GM21717 (cell line): ENCODE data around the gene DNER.

Experiments used
- ATAC-seq: cut with Tn5 transposase; IDR thresholded peaks from one replicate; pipeline ENCODE4 v1.9.1; 2021; ENCODE audit warnings: mild to moderate bottlenecking, moderate library complexity; ENCODE audit not compliant: unreplicated experiment

Gene DNER

DNA sequence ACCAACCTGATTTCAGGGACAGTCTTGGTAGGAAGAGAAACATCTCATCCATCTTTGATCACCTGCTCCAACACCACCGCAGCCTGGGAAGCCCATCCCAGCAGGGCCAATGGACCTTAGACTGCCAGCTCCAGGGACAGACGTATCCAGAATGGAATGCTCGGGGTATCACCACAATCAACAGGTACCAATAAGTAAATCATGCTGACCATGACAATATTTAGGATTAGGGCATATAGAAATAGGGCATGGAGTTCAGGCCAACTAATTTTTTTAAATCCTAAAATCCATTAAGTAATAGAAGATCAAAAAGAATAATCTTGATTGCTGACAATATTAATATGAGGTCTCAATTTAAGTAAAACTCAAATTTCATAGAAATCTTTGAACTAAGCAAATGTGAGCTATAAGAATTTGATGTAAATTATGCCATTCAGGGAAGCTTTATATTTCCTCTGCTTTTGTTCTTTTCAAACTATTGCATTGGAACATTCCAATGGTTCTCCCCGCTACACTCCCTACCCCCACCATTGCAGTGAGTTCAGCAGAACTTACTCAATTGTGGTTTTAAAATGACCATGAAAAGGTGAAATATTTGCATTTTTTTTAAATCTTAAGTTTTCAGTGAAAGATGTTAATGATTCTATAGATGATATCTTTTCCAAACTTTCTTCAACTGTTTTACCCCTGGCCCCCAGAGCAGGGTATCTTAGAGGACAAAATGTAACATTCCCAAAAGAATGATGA lies 138.6 kb downstream of the DNER start:
- ATAC-seq, result no peak

DNA sequence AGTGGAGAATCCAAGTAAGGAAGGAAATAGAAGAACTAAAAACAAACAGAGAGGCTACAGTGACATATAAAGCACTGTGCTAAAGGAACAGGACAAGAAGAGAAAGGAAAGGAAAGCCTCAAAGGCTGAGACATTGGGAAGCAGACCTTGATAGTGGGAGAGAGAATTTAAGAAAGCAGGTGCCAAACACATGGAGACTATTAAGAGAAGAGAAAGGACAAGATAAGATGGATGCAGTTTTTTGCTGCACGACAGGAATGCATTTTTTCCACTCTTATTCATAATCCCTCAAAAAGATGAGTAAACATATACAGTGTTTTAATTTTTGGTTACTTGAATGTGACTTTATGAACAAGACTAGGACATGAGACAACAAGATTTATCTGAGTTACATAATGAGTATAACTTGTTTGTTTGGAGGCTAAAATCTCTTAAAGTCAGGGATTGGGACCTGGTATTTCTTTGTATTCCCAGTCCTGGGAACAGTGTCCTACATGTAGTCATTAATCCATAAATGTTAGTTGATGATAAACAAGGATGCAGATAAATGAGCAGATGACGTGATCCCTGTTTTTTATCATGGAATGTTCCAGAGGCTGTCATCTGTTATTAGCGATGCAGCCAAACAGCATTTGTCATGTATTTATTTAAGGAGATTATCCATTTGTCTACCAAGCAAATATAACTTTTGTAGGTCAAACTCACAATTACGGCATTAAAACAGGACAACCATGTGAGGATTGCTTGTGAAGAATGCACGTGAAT lies 141.7 kb downstream of the DNER start:
- ATAC-seq, result no peak

DNA sequence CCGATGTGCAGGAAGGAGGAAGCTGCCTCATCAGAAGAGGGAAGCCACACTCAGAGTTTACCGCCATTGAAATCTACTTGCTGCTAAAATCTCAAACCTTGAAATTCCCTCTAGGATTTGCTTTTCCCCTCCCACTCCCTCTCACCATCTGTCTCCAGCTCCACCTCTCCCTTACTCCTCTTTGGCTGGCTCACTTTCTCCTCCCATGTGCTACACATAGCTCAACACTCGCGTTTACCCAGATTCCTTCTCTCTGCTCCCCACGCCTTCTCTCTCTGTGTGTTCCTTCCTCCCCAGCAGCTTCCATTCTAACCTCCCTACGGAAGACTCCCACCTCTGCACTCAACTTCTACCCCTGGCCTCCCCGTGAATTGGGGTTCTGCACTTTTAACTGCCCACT lies 143.1 kb downstream of the DNER start:
- no peak for ATAC-seq

DNA sequence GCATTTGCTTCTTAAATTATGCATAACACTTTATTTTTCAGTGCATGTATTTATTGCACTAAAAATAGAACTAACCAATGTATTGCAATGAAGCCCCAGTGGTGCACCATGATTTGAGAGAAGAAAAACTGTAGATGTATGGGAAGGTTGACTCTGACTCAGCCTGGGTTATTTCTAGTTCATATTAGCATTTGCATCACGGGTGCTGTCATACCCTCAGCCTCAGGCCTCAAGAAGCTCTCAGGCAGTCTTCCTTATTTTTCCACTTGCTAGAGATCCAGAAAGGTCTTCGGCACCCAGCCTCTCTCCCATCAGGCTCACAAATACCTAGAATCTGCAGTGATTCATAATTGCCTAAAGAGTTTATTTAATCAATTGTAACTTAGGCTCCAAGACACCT lies 148.0 kb downstream of the DNER start:
- no peak for ATAC-seq

DNA sequence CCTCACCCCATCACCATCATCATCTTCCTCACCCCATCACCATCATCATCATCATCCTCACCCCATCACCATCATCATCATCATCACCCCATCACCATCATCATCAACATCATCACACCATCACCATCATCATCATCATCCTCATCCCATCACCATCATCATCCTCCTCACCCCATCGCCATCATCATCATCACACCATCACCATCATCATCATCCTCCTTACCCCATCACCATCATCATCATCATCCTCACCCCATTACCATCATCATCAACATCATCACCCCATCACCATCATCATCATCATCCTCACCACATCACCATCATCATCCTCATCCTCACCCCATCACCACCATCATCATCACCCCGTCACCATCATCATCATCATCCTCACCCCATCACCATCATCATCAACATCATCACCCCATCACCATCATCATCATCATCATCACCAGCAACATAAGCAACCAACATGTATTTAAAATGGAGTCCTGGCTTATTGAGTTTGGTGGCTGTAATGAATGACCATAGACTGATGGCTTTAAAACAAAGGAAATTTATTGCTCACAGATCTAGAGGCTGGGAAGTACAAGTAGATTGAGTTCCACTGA lies 150.0 kb downstream of the DNER start:
- ATAC-seq, result no peak

DNA sequence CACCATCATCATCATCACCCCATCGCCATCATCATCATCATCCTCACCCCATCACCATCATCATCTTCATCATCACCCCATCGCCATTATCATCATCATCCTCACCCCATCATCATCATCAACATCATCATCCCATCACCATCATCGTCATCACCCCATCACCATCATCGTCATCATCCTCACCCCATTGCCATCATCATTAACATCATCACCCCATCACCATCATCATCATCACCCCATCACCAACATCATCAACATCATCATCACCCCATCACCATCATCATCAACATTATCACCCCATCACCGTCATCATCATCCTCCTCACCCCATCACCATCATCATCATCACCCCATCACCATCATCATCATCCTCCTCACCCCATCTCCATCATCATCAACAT lies 151.0 kb downstream of the DNER start:
- no peak for ATAC-seq

DNA sequence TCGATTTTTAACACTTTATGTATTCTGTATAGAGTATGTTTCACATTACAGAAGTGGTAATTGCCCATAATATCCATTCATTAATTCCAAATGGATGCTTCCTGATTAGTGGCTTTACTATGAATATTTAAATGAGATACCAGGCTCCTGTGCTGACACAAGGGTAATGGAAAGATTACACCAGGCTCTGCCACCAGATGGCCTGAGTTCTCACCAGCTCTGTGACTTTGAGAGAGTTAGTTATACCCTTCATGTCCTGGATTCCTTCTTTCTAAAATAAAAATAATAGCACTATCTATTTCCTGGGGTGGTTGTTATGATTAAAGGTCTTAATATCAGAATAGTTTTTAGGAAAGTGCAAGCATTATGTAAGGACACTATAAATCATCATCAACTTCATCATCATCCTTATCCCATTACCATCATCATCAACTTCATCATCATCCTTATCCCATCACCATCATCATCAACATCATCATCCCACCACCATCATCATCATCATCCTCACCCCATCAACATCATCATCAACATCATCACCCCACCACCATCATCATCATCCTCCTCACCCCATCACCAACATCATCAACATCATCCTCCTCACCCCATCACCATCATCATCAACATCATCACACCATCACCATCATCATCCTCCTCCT lies 151.8 kb downstream of the DNER start:
- ATAC-seq, result no peak

DNA sequence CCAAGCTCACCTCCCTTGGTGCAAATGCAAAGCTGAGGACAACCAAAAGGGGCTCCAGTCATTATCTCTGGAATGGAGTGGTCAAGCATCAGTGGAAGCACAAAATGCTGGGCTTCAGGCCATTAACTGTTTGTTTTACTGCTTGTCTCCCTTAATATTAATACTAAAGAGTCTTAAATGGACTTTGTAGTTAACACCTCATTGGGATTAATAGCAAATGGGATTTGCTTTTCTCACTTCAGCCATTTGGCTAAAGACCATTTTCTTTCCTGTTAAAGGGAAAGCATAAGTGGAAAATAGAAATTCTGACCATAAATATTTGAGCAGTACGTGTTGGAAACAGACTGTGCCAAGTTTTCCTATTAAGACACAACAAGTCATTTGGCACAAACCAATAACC lies 154.4 kb downstream of the DNER start:
- ATAC-seq, result no peak

DNA sequence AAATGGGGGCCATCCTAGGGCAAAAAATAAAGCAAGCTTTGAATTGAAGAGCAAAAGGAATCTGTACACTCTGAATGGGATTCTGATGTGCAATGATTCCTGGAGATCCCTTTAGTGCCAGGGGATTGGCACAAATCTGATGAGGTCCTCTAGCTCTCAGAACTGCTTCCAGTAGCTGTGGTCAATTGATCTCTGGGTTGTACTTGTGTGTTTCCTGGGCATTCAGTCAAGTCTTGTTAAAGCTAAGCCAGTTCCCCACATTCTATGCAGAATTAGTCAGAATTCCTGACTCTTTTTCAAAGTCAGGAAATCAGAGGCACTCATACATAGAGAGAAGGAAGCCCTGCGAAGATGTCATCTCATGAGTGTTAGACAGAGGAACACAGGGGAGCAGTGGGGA lies 161.3 kb downstream of the DNER start:
- no peak for ATAC-seq

DNA sequence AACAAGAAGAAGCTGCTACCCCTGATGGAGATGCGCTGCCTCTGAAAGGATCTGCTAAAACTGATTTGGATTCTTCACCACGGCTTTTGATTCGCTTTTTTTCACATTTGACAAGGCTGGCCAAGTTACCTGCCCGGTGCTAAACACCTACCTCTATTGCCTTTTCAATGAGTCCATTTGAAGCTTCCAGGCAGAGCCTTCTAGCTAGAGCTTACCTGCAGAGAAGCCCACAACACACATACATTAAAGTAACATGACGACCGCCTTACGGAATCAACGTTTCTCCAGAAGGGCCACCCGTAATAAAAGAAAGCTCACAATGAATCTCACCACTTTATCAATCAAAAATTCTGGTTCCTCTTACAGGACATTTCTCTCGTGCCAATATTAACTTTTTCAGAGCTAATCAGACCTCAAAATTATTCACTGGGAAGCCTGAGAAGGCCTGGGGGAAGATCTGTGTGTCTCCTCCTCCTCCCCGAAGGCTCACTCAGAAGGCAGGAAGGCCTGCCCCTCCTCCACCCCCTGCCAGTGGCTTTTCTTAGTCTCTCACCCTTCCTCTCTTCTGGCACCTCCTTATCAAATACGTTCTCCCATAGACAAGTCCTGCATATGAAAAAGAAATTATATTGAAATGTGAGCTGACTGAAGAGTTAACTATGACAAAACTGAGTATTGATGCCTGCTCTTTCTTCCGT lies 171.0 kb downstream of the DNER start:
- no peak for ATAC-seq

DNA sequence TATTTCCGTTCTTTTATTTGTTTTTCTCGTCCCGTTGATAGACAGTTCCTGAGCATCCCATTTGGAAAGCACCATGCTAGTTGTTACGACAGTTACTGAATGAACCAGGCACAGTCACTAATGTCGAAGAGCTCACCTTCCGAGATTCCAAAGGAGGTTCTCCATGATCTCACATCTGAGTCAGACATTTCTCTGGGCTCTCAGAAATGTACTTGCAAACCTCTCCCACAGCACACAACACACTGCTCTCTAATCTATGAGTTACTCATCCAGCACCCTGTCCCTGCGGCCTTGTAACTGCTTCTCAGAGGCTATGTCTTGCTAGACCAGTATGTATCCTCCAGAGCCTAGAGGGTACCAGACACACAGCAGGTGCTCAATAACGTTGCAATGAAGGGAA lies 174.7 kb downstream of the DNER start:
- no peak for ATAC-seq

DNA sequence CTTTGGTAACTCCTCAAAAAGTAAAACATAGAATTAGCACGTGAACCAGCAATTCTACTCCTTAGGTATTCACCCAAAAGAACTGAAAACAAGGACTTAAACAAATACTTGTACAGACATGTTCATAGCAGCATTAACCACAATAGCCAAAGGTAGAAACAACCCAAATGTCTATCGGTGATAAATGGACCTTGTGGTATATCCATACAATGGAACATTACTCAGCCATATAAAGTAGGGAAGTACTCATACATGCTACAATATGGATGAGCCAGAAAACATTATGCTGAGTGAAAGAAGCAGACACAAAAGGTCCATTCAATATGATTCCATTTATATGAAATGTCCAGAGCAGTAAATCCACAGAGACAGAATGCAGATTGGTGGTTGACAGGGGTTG lies 182.8 kb downstream of the DNER start:
- no peak for ATAC-seq

DNA sequence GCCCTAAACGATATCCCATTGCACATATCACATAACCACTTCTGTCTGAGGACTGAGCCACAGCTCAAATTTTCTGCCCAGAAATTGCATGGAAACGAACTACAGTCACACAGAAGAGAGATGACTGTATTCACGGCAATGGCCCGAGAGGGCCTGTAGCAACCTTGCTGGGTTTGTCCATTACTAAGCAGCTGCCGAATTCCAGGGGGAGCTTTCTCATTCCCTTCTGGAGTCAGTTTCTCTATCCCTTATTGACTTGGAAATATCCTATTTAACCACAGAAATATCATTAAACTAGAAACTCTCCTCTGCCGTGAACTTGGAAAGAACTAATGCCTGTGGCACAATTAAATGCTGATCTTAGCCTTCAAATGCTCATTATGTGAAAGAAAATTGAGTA lies 183.9 kb downstream of the DNER start:
- ATAC-seq, result no peak

DNA sequence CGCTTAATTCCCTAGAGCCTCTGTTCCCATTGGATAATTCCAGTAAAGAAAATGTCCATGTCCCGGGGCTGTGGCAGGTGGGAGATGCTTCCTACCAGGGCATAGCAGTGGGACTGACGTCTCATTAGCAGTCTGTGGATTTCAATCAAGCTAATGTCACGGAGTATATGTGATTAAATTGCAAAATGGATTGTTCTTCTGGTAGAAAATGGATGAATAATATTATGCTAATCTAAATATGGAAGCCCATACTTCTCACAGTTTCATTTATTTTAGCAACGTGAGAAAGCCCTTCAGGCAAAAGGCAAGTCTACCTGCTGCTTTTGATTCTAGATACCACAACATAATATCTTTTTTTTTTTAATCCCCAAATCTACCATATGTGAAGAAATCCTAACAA lies 185.5 kb downstream of the DNER start:
- no peak for ATAC-seq

DNA sequence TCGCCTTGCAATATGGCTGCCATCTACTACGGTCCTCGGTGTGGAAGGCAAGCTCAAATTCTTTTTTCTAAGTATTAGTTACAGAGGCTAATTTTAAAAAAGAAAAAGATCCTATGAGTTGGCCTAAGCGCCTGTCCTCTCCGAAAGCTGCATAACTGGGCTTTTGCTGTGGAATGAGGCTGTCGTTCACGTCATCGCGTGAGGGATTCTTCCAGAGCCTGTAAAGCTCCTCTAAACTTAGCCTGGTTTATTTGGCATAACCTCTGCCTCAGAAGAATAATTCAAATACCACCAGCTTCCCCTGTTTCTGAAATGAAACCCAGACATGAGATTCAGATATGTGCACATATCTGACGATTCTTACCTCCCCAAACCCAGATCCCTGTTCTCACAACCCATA lies 187.4 kb downstream of the DNER start:
- no peak for ATAC-seq

DNA sequence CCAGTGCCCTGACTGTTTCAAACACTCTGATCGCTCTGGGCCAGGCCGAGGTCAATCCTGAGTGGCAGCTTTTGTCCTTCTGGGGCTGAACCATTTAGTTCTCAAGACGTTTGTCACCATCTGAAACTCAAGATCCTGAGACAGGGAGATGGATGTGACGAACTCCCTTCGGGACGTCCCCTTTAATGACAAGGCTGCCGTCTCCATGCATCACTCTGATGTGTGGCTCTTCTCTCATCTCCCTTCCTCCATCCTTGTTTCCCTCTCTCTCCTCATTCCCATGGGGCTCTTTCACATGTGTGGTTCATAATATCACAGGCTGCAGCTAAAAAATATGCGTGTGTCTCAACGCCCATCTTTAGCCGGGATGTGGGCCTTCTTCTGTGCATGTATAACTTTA lies 189.6 kb downstream of the DNER start:
- ATAC-seq, result no peak

DNA sequence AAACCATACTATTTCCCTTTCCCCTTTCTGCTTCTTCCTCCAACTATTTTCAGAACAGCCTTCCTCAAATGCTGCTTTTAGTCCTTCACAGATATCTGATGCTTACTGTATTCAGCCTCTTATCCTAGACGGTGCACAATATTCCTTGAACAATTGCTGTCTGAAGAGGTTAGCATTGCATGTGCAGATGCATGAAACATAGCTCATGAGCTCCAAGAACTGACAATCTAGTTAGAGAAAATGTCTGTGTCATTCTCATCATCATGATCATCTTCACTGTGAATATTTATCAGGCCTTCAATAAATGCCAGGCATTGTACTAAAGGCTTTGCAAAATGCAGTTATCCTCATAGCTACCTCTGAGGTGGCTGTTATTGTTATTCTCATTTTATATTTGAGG lies 190.7 kb downstream of the DNER start:
- ATAC-seq, result no peak

DNA sequence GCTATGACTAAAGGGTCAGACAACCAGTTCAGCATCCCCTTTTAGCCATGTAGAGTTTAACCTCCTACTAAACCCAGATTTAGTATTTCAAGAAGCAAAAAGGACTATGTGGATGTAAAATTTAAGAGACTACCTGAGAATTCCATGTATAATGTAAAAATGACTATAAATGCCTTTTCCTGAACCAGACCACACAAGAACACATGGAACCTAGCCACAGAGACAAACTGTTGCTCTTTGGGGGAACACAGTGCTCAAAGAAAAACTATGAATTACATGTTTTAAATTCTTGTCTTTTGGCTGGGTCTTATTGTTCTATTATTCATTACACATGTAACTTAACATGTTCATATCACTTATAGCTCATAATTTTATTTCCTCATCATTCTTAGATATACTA lies 192.8 kb downstream of the DNER start:
- no peak for ATAC-seq

DNA sequence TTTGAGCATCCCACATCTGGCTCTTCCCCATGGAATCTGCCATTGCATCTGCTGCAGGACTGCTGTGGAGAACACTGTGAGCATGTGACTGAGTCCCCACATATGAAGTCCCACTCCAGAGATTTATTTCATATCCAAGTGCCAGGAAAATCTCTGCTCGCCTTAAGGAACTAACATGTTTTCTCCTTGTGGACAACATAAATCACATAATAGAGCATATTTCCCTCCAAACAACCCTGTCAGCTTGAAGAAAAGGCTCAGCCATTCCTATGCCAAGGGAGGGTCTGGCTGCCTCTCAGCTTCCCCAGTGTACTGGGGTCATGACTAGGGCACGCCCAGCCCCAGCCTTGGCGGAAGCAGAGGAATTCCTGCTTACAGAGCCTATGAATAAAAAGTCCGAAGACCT lies 193.7 kb downstream of the DNER start:
- ATAC-seq, result no peak

DNA sequence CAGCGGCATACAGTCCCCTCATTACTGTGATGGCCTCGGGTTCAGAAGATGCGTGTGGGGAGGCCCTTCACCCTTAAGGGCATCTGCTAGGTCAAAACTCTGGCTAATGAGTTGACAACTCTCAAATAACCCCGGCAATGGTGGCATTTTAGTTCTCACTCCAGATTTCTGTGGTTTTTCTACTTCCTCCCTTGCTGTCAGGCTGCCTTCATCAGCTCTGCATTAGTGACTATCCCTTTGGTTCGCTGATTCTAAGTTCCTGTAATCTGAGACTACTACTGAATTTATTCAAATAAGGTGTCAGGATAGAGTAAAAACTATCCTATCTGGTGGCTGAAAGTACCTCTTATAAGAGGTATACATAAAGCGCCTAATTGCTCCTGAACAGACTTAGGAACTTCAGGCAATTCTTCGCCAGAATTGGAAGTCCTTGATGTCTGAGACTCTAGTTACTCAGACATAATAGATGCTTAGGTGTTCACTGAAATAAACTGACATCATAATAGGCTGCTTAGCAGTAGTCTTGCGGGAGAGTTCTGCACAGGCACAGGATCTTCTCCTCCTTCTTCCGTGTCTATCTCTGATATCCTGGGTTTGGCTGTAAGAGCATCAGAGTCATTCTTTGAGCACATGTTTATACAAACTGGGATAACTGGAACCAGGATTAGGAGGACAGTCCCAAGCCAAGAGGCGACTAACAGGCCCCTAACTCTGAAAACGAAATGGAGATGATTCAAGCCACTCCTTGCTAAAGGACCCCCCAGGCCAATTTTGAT lies 194.5 kb downstream of the DNER start:
- ATAC-seq, result peak; percentile 56
